ENCODE measurements around the gene ZNF689.

ZNF689 gene

DNA sequence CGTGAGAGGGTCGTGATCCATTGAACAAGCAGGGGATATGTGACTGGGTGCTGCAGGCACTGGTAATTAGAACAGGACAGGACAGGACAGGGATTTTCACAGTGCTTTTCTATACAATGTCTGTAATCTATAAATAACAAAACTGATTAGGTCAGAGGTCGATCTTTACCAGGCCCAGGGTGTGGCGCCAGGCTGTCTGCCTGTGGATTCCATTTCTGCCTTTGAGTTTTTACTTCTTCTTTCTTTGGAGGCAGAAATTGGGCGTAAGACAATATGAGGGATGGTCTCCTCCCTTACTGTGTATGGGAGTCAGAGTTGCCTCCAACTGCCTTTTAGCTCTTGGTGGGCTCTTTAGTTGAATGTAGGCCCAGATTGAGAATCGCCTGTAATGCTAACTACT, 50.5 kb downstream of the ZNF689 start:
- DNase-seq, result no peak

DNA sequence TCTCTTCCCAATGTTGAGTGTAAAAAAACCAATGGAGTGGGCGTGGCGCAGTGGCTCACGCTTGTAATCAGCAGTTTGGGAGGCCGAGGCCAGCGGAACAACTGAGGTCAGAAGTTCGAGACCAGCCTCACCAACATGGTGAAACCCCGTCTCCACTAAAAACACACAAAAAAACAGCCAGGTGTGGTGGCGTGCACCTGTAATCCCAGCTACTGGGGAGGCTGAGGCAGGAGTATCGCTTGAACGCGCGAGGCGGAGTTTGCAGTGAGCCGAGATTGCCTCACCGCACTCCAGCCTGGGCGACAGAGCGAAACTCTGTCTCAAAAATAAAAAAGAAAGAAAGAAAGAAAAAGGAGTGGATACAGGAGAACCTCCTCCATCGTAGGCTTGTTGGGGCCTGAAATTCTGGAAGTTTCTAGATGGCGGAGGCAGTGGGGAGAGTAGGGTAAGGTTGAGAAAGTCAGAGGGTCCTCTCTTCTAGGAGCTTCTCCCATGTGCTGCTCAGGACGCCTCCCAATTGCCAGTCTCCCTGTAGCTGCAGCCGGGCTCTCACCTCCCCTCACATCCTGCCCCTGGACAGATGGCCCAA, 51.3 kb downstream of the ZNF689 start:
- DNase-seq, result no peak

GRCh38 chr16:30557957-30558788, 52.0 kb downstream of the ZNF689 start, which contains the start of gene ZNF764:
Gene ZNF764, minus strand, starts transcription at chr16:30558374. Its CDS starts 192 bp downstream, at chr16:30558182.
- DNase-seq, result peak; percentile 95

GRCh38 chr16:30557707-30557956, 52.6 kb downstream of the ZNF689 start:
- DNase-seq, result no peak

DNA sequence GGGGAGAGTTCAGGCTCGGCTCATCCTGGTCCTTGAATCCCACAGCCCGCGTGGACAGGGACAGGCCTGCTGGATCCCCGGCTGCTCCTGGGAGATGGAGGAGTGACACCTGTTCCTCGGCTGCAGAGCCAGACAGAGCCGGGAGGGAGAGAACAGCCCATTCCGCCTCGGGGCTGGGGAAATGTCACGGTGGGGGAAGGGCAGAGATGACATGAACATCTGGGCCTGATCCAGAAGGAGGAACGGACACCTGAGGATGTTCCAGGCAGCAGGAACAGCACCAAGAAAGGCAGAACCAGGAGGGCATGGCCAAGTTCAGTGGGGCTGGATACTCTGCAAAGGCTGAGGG, 54.1 kb downstream of the ZNF689 start:
- no peak for DNase-seq

DNA sequence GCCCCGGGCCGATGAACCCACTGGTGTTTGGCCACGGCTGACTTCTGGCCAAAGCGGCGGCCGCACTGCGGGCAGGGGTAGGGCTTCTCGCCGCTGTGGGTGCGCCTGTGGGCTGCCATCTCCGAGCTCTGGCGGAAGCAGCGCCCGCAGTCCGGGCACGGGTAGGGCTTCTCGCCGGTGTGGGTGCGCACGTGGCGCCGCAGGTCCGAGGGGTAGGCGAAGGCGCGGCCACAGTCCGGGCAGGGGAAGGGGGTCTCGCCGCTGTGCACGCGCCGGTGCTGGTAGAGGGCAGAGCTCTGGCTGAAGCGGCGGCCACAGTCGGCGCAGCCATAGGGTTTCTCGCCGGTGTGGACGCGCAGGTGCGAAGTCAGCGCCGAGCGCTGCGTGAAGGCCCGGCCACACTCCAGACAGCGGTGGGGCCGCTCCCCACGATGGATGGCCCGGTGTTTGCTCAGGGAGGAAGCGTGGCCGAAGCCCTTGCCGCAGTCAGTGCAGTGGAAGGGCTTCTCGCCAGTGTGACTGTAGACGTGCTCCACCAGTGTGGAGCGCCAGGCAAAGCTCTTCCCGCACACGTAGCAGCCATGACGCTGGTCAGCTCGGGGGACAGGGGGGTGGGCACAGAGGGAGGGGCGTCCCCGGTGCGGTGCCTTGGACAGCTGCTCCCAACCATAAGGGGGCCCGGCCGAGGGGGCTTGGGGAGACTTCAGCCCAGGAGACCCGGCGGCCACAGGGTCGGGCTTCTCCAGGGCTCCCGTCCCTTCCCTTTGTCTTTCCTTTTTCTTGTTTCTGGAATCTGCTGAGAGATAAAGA, 54.7 kb downstream of the ZNF689 start:
- no peak for DNase-seq

GRCh38 chr16:30554557-30555314, 55.5 kb downstream of the ZNF689 start:
- no peak for DNase-seq

- DNase-seq, result no peak
These were observed 56.7 kb downstream of the ZNF689 start for GRCh38 chr16:30553393-30553899.

- DNase-seq, result no peak
These were observed 57.2 kb downstream of the ZNF689 start for GRCh38 chr16:30552956-30553355.
